GM19395 (cell line): Measurements from ENCODE around the gene PRDX1.

ENCODE experiments used
- ATAC-seq: cut with Tn5 transposase; IDR thresholded peaks from one replicate; pipeline ENCODE4 v1.9.1; 2021; ENCODE audit warnings: mild to moderate bottlenecking, moderate library complexity; ENCODE audit not compliant: unreplicated experiment

The PRDX1 gene

GRCh38 chr1:45521413-45522323, at the start of gene PRDX1:
TSS of gene PRDX1 (minus strand) at chr1:45521884. CDS start at chr1:45519043, 2,841 bp downstream.
- ATAC-seq: peak; percentile 85

GRCh38 chr1:45570631-45571030, 48.9 kb upstream of the PRDX1 start:
- ATAC-seq: no peak

DNA sequence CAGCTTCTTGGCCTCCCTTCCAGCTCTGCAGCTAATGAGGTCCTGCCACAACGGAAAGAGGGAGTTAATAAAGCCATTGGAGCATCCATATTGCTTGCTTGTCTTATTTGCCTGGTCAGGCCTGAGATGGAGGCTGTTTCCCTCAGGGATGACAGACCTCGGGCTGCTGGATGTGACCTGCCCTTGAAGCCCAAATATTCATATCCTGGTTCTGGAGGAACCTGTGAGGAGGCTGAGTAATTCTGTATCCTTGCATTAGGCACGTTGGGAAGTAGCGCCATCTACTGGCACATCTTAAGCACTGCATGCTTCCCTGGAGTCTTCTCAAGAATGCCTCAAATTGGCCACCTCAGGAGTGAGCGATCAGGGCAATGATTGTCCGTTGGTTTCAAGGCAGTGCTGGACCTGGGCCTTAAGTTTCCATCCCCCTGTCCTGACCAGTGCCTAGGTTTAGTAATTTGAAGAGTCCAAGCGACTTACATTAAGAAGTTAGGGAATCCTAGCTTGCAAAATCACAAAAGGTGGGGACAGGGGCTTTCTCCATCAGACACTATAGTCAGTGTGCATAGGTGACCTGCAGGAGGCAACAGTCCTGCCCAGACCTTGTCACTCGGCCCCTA, 48.4 kb upstream of the PRDX1 start:
- no peak for ATAC-seq

GRCh38 chr1:45569571-45569961, 47.9 kb upstream of the PRDX1 start:
- no peak for ATAC-seq

- no peak for ATAC-seq
Observed at GRCh38 chr1:45568421-45568820, 46.7 kb upstream of the PRDX1 start.

GRCh38 chr1:45567911-45568310, 46.2 kb upstream of the PRDX1 start:
- ATAC-seq: no peak

DNA sequence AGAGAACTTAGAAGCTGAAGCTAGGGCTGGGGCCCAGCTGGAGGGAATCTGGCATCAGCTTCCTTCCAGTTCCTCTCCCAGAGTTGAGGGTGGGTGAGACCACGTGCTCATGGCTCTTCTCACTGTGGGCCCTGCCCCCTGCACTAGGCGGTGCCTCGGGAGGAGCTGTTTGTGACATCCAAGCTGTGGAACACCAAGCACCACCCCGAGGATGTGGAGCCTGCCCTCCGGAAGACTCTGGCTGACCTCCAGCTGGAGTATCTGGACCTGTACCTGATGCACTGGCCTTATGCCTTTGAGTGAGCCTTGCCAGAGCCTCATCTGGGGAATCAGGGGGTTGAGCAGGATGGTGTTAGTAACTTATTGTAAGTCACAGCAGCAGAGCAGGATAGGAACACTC, 45.0 kb upstream of the PRDX1 start:
- ATAC-seq: no peak

GRCh38 chr1:45563843-45564242, 42.2 kb upstream of the PRDX1 start:
- no peak for ATAC-seq

DNA sequence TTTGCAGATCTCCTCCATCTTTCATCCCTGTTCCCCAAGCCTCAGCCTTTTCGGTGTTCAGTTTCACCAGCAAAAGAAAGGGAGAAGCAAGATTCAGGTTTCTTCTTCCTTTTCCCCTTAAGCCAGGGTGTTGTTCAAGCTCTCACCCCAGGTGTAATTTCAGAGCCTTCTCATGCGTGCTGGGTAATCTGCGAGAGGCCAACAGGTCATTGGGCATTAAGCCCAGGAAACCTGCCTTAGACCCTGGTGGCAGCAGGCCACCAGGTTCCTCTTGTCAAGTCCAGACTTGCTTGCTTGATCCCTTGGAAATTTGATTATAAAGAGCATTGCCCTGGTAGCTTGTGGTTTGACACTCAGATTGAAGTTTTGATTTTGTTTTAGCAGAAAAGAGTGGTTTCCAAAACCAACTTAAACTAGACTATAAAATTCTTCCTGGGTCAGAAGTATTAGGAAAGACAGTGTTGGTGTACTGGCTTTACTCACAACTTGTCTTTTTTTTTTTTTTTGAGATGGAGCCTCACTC, 35.8 kb upstream of the PRDX1 start:
- no peak for ATAC-seq

- no peak for ATAC-seq
Observed at GRCh38 chr1:45554198-45554597, 32.5 kb upstream of the PRDX1 start.

DNA sequence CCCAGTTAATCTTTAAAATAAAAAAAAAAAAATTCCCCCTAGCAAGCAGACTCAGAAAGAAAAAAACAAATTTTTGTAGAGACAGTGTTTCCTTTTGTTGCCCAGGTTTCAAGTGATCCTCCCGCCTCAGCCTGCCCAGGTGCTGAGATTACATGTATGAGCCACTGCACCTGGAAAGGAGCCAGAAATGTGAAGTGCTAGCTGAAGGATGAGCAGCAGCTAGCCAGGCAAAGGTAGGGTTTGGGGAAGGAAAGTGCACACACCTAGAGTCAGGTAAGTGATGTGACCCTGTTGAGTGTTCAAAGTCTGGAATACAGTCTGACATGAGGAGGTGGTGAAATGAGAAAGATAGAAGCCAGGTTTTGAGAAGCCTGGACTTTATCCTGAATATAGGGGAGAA, 30.6 kb upstream of the PRDX1 start:
- ATAC-seq: no peak

GRCh38 chr1:45551684-45552083, 30.0 kb upstream of the PRDX1 start:
- ATAC-seq: no peak

DNA sequence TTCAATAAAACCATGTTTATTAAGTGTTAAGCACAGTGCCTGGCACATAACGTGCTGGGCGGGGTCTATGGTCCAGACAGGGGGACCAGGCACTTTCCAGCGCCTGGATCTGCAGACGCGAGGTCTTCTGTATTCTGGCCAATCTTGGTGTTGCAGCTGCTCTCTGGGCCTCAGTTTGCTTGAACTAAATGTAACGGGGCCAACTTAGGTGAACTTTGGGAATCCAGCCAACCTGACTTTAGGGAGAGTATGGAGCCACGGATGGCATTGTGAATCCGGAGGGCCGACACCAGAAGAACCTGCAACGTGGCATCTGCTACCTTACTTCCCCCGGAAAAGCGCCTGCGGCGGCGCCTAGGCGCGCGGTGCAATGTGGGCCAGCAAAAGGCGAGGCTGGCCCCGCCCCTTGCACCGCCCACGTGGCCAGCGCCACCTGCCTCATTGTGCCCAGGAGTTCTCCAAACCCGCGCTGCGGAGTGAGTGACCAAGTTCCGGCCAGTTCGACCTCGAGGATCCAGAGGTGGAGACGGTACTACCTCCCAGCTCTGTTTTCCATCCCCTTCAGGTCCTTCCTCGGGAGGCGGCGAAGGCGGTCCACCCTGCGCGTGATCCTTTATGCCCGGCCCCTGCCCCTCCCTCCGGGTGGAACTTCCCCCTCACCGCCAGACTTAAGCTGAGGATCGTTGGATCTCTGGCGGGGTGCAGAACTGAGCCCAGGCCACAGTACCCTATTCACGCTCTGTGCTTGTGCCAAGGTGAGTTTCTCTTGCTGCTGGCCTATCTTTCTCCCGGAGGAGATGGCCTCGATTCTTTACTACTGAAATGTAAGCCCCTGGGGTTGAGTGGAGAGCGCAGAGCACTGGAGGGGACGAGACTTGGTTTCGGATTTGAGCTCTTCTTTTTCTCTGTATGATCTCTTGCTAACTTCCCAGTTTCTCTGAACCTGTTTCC, 29.0 kb upstream of the PRDX1 start, which contains the start of gene AKR1A1:
Gene AKR1A1 (plus strand): TSS at position 426 of the 951 bp plus-strand sequence. CDS start 10,969 bp downstream, outside the sequence.
- peak; percentile 88 for ATAC-seq

- ATAC-seq: no peak
Observed at GRCh38 chr1:45545553-45546310, 24.0 kb upstream of the PRDX1 start.

- ATAC-seq: peak; percentile 69
Observed at GRCh38 chr1:45545019-45545493, 23.4 kb upstream of the PRDX1 start.

DNA sequence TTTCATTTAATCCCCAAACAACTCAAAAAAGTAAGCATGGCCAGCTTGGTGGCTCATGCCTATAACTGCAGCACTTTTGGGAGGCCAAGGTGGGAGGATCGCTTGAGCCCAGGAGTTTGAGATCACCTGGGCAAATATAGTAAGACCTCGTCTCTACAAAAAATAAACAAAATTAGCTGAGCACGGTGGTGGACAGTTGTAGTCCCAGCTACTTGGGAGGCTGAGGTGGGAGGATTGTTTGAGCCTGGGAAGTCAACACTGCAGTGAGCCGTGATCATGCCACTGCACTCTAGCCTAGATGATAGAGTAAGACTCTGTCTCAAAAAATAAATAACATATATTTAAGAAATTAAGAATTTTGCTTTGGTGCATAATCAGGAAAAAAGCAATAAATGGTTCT, 22.8 kb upstream of the PRDX1 start:
- no peak for ATAC-seq

GRCh38 chr1:45543581-45544417, 22.1 kb upstream of the PRDX1 start:
- ATAC-seq: no peak

GRCh38 chr1:45542591-45542990, 20.9 kb upstream of the PRDX1 start:
- no peak for ATAC-seq

GRCh38 chr1:45541193-45541592, 19.5 kb upstream of the PRDX1 start:
- no peak for ATAC-seq
